UCSD-AML1 (cell line): ENCODE measurements around the gene NR4A1.
A peak's percentile ranks its signal among the peaks of the same experiment; 100 is the strongest.

ENCODE experiments used
- DNase-seq: peaks from one replicate; lab custom pipeline; 2025; ENCODE audit not compliant: unreplicated experiment; lab: John Stamatoyannopoulos, UW

The NR4A1 gene

GRCh38 chr12:52057638-52058576 is 6.7 kb downstream of the NR4A1 start:
- no peak for DNase-seq

GRCh38 chr12:52058631-52059361 is 7.6 kb downstream of the NR4A1 start:
- DNase-seq: no peak

GRCh38 chr12:52059582-52060497 is 8.6 kb downstream of the NR4A1 start:
- no peak for DNase-seq

- DNase-seq: no peak
Observed at GRCh38 chr12:52060498-52061177, 9.4 kb downstream of the NR4A1 start.

GRCh38 chr12:52061470-52062166 is 10.4 kb downstream of the NR4A1 start:
- no peak for DNase-seq

- DNase-seq: no peak
Observed at GRCh38 chr12:52062167-52063081, 11.2 kb downstream of the NR4A1 start.

GRCh38 chr12:52063082-52063924 is 12.1 kb downstream of the NR4A1 start:
- DNase-seq: no peak

GRCh38 chr12:52063981-52064649 is 12.9 kb downstream of the NR4A1 start:
- DNase-seq: no peak

GRCh38 chr12:52066346-52067080 is 15.3 kb downstream of the NR4A1 start:
- no peak for DNase-seq

GRCh38 chr12:52067081-52067374 is 15.8 kb downstream of the NR4A1 start:
- DNase-seq: no peak

GRCh38 chr12:52069327-52070184 is 18.3 kb downstream of the NR4A1 start, which contains the start of gene ATG101:
TSS of gene ATG101 (plus strand) at chr12:52069978. CDS start at chr12:52073651, 3,673 bp downstream.
- DNase-seq: peak; percentile 91

GRCh38 chr12:52070185-52070925 is 19.1 kb downstream of the NR4A1 start:
- no peak for DNase-seq

- DNase-seq: peak; percentile 36
Observed at GRCh38 chr12:52073531-52074381, 22.5 kb downstream of the NR4A1 start.
